ENCODE data around the gene SLC24A3.

The SLC24A3 gene

DNA sequence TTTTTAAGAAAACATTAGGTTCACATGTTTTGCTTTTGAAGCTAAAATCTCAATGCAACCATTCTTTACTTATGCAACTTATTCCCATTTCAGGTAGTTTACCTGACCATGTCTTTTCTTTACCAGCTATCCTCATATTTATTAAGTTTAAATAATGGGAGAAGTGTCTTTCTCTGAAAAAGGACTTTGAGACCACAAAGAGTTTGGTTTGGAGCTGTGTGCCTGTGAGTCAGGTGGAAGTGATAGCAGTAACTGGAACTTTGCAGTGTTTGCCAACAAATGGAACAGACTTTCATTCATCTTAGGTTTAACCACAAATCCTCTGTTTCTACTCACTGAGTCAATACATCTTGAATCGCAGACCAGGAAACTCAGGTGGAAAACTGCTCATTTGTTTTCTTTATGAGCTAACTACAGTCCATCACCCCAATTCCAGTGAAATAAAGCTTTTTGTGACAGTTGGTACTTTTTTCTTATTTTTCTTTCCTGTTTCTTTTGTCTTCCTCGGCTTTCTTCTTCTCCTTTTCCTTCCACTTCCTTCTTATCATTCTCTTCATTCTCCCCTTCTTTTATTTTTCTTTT, 397.3 kb downstream of the SLC24A3 start:
- Mint-ChIP-seq H3K27ac (no peak overlapping the region), H3K4me3 (no peak overlapping the region), H3K4me1 (peaks cover 52% of the 10 kb centered on the region), H3K27me3 (ENCODE audit: low read depth) (no peaks in the 10 kb centered on the region), H3K36me3 (ENCODE audit: low read depth) (peaks cover 3% of the 10 kb centered on the region), H3K9me3 (no peaks in the 10 kb centered on the region)
- TF ChIP-seq, protein P1, sequence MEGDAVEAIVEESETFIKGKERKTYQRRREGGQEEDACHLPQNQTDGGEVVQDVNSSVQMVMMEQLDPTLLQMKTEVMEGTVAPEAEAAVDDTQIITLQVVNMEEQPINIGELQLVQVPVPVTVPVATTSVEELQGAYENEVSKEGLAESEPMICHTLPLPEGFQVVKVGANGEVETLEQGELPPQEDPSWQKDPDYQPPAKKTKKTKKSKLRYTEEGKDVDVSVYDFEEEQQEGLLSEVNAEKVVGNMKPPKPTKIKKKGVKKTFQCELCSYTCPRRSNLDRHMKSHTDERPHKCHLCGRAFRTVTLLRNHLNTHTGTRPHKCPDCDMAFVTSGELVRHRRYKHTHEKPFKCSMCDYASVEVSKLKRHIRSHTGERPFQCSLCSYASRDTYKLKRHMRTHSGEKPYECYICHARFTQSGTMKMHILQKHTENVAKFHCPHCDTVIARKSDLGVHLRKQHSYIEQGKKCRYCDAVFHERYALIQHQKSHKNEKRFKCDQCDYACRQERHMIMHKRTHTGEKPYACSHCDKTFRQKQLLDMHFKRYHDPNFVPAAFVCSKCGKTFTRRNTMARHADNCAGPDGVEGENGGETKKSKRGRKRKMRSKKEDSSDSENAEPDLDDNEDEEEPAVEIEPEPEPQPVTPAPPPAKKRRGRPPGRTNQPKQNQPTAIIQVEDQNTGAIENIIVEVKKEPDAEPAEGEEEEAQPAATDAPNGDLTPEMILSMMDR (IDR thresholded peaks at IDR 0.05; ENCODE audit: unreplicated experiment in 3 of 3), result no peak

DNA sequence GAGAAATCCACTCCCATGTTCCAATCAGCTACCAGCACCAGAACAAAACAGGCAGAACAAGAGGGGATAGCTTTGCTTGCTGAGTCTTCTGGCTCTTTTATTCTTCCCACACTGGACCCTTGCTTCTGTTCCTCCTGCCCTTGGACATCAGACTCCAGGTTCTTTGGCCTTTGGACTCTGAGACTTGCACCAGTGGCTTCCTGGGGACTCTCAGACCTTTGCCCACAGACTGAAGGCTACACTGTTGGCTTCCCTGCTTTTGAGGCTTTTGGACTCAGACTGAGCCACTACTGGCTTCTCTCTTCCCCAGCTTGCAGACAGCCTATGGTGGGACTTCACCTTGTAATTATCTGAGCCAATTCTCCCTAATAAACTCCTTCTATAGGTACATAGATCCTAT, 403.2 kb downstream of the SLC24A3 start:
- H3K9me3 Mint-ChIP-seq, result no peaks in the 10 kb centered on the region
- TF ChIP-seq, protein P1 (IDR thresholded peaks at IDR 0.05; ENCODE audit: unreplicated experiment in 3 of 3), result no peak
- no peak overlapping the region for H3K4me3 Mint-ChIP-seq
- peaks cover 3% of the 10 kb centered on the region for H3K36me3 Mint-ChIP-seq (ENCODE audit: low read depth)
- H3K4me1 Mint-ChIP-seq, result peaks cover 41% of the 10 kb centered on the region
- H3K27me3 Mint-ChIP-seq (ENCODE audit: low read depth), result no peaks in the 10 kb centered on the region
- no peak overlapping the region for H3K27ac Mint-ChIP-seq

- TF ChIP-seq, protein P1 (IDR thresholded peaks at IDR 0.05; ENCODE audit: unreplicated experiment in 3 of 3), result no peak
- no peaks in the 10 kb centered on the region for H3K27me3 Mint-ChIP-seq (ENCODE audit: low read depth)
- no peaks in the 10 kb centered on the region for H3K9me3 Mint-ChIP-seq
- H3K27ac Mint-ChIP-seq, result no peak overlapping the region
- H3K4me1 Mint-ChIP-seq, result peaks cover 46% of the 10 kb centered on the region
- peaks cover 3% of the 10 kb centered on the region for H3K36me3 Mint-ChIP-seq (ENCODE audit: low read depth)
- no peak overlapping the region for H3K4me3 Mint-ChIP-seq
Observed at GRCh38 chr20:19616081-19616480, 403.6 kb downstream of the SLC24A3 start.

DNA sequence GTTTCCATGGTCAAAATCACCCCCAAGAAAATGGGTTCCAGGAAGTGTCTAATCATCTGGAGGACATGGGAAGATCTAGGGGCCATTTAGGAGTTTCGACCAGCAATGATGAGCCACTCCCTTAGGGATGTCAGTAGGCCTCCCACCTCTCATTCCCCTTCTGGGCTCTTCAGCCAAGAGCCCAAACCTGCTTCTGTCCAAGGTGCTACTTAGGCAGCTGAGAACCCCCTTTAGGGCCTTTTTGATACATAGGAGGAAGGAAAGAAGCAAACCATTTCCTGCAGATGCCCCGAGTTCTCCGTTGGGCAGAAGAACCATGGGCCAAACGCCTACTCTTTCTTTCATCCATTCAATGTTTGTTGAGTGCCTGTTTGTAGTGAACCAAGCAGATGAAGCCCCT, 404.2 kb downstream of the SLC24A3 start:
- Mint-ChIP-seq H3K36me3 (ENCODE audit: low read depth) (peaks cover 3% of the 10 kb centered on the region), H3K27me3 (ENCODE audit: low read depth) (no peaks in the 10 kb centered on the region), H3K4me1 (peaks cover 49% of the 10 kb centered on the region), H3K9me3 (no peaks in the 10 kb centered on the region), H3K27ac (no peak overlapping the region), H3K4me3 (no peak overlapping the region)
- TF ChIP-seq, protein P1 (IDR thresholded peaks at IDR 0.05; ENCODE audit: unreplicated experiment in 3 of 3), result no peak

- H3K4me1 Mint-ChIP-seq, result peaks cover 55% of the 10 kb centered on the region
- TF ChIP-seq, protein P1 (IDR thresholded peaks at IDR 0.05; ENCODE audit: unreplicated experiment in 3 of 3), result no peak
- no peaks in the 10 kb centered on the region for H3K9me3 Mint-ChIP-seq
- H3K36me3 Mint-ChIP-seq (ENCODE audit: low read depth), result no peaks in the 10 kb centered on the region
- H3K4me3 Mint-ChIP-seq, result no peak overlapping the region
- H3K27ac Mint-ChIP-seq, result peak overlapping the region in 1 of 3 experiments; percentile 36
- no peaks in the 10 kb centered on the region for H3K27me3 Mint-ChIP-seq (ENCODE audit: low read depth)
Observed at GRCh38 chr20:19617256-19617655, 404.8 kb downstream of the SLC24A3 start.

GRCh38 chr20:19618711-19619110, 406.3 kb downstream of the SLC24A3 start:
- TF ChIP-seq, protein P1 (IDR thresholded peaks at IDR 0.05; ENCODE audit: unreplicated experiment in 3 of 3), result no peak
- H3K4me1 Mint-ChIP-seq, result peaks cover 56% of the 10 kb centered on the region
- H3K4me3 Mint-ChIP-seq, result no peak overlapping the region
- no peaks in the 10 kb centered on the region for H3K36me3 Mint-ChIP-seq (ENCODE audit: low read depth)
- H3K27me3 Mint-ChIP-seq (ENCODE audit: low read depth), result no peaks in the 10 kb centered on the region
- H3K27ac Mint-ChIP-seq, result peak overlapping the region in 1 of 3 experiments; percentile 40
- H3K9me3 Mint-ChIP-seq, result peaks cover 4% of the 10 kb centered on the region

Measured in nephron (organoid).